ENCODE data around the gene KRT1.

DNA sequence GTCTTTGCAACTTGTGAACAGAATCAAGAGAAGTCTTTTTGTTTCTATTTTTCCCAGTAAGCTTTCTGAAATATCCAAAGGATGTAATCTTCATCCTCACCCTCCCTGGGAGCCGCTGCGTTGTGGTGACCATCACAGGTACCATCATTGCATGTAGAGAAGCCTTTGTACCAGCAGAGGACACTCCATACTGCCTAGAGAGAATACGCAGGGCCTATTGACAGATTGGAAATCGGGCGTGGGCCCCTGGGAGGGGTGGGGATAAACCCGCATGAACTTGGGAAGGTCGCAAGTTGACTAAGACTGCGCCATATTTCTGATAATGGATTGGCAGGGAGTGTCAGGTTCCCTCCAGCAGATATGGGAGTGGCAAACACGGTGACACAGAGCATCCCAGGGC is 12.7 kb downstream of the KRT1 start:
- TF ChIP-seq, protein P1, sequence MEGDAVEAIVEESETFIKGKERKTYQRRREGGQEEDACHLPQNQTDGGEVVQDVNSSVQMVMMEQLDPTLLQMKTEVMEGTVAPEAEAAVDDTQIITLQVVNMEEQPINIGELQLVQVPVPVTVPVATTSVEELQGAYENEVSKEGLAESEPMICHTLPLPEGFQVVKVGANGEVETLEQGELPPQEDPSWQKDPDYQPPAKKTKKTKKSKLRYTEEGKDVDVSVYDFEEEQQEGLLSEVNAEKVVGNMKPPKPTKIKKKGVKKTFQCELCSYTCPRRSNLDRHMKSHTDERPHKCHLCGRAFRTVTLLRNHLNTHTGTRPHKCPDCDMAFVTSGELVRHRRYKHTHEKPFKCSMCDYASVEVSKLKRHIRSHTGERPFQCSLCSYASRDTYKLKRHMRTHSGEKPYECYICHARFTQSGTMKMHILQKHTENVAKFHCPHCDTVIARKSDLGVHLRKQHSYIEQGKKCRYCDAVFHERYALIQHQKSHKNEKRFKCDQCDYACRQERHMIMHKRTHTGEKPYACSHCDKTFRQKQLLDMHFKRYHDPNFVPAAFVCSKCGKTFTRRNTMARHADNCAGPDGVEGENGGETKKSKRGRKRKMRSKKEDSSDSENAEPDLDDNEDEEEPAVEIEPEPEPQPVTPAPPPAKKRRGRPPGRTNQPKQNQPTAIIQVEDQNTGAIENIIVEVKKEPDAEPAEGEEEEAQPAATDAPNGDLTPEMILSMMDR (IDR thresholded peaks at IDR 0.05), result no peak
- TF ChIP-seq EP300 (IDR thresholded peaks at IDR 0.05), result no peak

Measured in suprapubic skin (tissue), 3 donors.